B cell (primary cell): ENCODE results near the gene CNOT6L. TPM values are rescaled to one million over a fixed set of nuclear protein-coding genes. Genes with fewer than 3 reads are reported as not detected.

Experiments
- ATAC-seq: fragments of 200-7000 bp; cut with Tn5 transposase; one replicate; pipeline ENCODE4 v1.10.0; 2021; ENCODE audit warnings: low read depth, mild to moderate bottlenecking, moderate number of reproducible peaks, moderate library complexity
- CTCF ChIA-PET: fragments of 350-600 bp; sonication (Branson Sonifier 250); formaldehyde crosslinking; loops from one replicate; lab custom pipeline; 2021; ENCODE audit warnings: antibody characterized with exemption, inconsistent platforms; lab: Charles Lee
- POLR2A ChIA-PET: fragments of 350-600 bp; sonication (Branson Sonifier 250); formaldehyde crosslinking; loops from one replicate; lab custom pipeline; 2021; ENCODE audit warnings: antibody characterized with exemption; lab: Charles Lee
- DNase-seq: peaks from one replicate; pipeline ENCODE4 v3.0.0; 2013
- H2AFZ ChIP-seq: 2 replicates; pipeline ENCODE4 v1.6.1; 2012; ENCODE audit warnings: mild to moderate bottlenecking, low read depth, low read length; ENCODE audit not compliant: insufficient read depth, poor library complexity, severe bottlenecking
- H3K27ac ChIP-seq, 2 donors: 1 replicate in 1 of 2; 2 replicates in 1 of 2; pipeline ENCODE4 v1.5.1; 2012 to 2013; ENCODE audit warnings: low read length in 2 of 2, mild to moderate bottlenecking in 2 of 2, moderate library complexity in 1 of 2
- H3K27me3 ChIP-seq, 4 experiments: fragments of 200-600 bp in 1 of 4; sonication (generic) in 1 of 4; replicated peaks in 1 of 4; 1 replicate in 2 of 4; 2 replicates in 2 of 4; pipeline versions ENCODE4 v1.6.1 to v1.7.0; 2013 to 2016; ENCODE audit warnings: low read length in 3 of 4, mild to moderate bottlenecking in 2 of 4, mixed read lengths in 1 of 4, moderate library complexity in 1 of 4; ENCODE audit not compliant: insufficient read depth in 4 of 4, control insufficient read depth in 3 of 4; ENCODE audit errors: control extremely low read depth in 1 of 4
- H3K36me3 ChIP-seq, 2 experiments: replicated peaks in 1 of 2; 1 replicate in 1 of 2; 2 replicates in 1 of 2; pipeline versions ENCODE4 v1.6.1 to v1.7.1; 2013; ENCODE audit warnings: low read length in 1 of 2; ENCODE audit not compliant: insufficient read depth in 2 of 2, control insufficient read depth in 1 of 2; ENCODE audit errors: control extremely low read depth in 1 of 2, extremely low read depth in 1 of 2
- H3K4me1 ChIP-seq, 2 donors: fragments of 200-600 bp in 1 of 2; sonication (generic) in 1 of 2; 1 replicate in 1 of 2; 2 replicates in 1 of 2; pipeline versions ENCODE4 v1.5.1 to v1.6.1; 2013 to 2017; ENCODE audit warnings: low read length in 2 of 2; ENCODE audit not compliant: control insufficient read depth in 2 of 2, insufficient read depth in 2 of 2
- H3K4me2 ChIP-seq: replicated peaks from 2 replicates; pipeline ENCODE3; 2012; ENCODE audit warnings: mild to moderate bottlenecking, low read depth, low read length; ENCODE audit not compliant: poor library complexity, severe bottlenecking
- H3K4me3 ChIP-seq, 5 experiments: fragments of 200-600 bp in 1 of 5; sonication (generic) in 1 of 5; 1 replicate in 3 of 5; 2 replicates in 2 of 5; pipeline versions ENCODE4 v1.5.1 to v1.7.0; 2011 to 2016; ENCODE audit warnings: low read length in 4 of 5, mild to moderate bottlenecking in 4 of 5, low read depth in 2 of 5, control low read depth in 1 of 5, moderate library complexity in 1 of 5; ENCODE audit not compliant: insufficient read depth in 1 of 5; ENCODE audit errors: control extremely low read depth in 1 of 5, extremely low read depth in 1 of 5
- H3K79me2 ChIP-seq: fragments of 200-600 bp; sonication (generic); one replicate; pipeline ENCODE4 v1.6.0; 2016; ENCODE audit warnings: low read length; ENCODE audit not compliant: control insufficient read depth, insufficient read depth
- H3K9ac ChIP-seq: fragments of 200-600 bp; sonication (generic); 2 replicates; pipeline ENCODE4 v1.6.1; 2017; ENCODE audit warnings: mild to moderate bottlenecking, low read length, moderate library complexity
- H3K9me3 ChIP-seq, 3 donors: one replicate each; pipeline versions ENCODE4 v1.6.1 to v1.7.1; 2013; ENCODE audit warnings: low read length in 2 of 3; ENCODE audit not compliant: control insufficient read depth in 2 of 3, insufficient read depth in 1 of 3; ENCODE audit errors: control extremely low read depth in 1 of 3
- H4K20me1 ChIP-seq: 2 replicates; pipeline ENCODE4 v1.6.0; 2012; ENCODE audit warnings: mild to moderate bottlenecking, low read length; ENCODE audit not compliant: insufficient read depth, control insufficient read depth, poor library complexity, severe bottlenecking
- H3K27ac Mint-ChIP-seq: one replicate; pipeline ENCODE4 v1.8.0; 2021; ENCODE audit warnings: mixed read lengths
- H3K27me3 Mint-ChIP-seq: one replicate; pipeline ENCODE4 v1.8.0; 2021; ENCODE audit warnings: mixed read lengths
- H3K4me1 Mint-ChIP-seq: one replicate; pipeline ENCODE4 v1.8.0; 2021; ENCODE audit warnings: mixed read lengths
- H3K4me3 Mint-ChIP-seq: one replicate; pipeline ENCODE4 v1.8.0; 2021; ENCODE audit warnings: mixed read lengths
- H3K9me3 Mint-ChIP-seq: one replicate; pipeline ENCODE4 v1.8.0; 2022; ENCODE audit warnings: mixed read lengths; ENCODE audit not compliant: insufficient read depth
- EZH2 ChIP-seq: IDR thresholded peaks from 2 replicates; pipeline ENCODE4 v1.6.1; 2012; ENCODE audit warnings: borderline replicate concordance, low read depth, mild to moderate bottlenecking, moderate library complexity, low read length; ENCODE audit not compliant: insufficient read depth, poor library complexity, severe bottlenecking
- WGBS: methylation state at CpG from one replicate; pipeline ENCODE4 v1.1.5; 2013; ENCODE audit warnings: missing lambda C conversion rate; ENCODE audit not compliant: insufficient coverage; 5-methylcytosine and 5-hydroxymethylcytosine counted together
- intact Hi-C: fragments of 100-400 bp; cut with micrococcal nuclease; formaldehyde crosslinking; loops from one replicate; pipeline ENCODE4 v1.10.0; 2022
- polyA plus RNA-seq: library from polyadenylated mRNA; depleted of rRNA; stranded (reverse); fragments of >200 nt; gene quantifications from 2 replicates; pipeline ENCODE4 v1.2.3, GENCODE V29; 2012
- total RNA-seq, 2 donors: library from RNA; stranded (reverse); fragments of 120-200 nt in 1 of 2; gene quantifications; 1 replicate in 1 of 2; 2 replicates in 1 of 2; pipeline versions ENCODE4 v1.2.3 to v1.2.4, GENCODE V29; 2013 to 2022
- TF ChIP-seq, protein P1 (sequence below): fragments of 200-600 bp; IDR thresholded peaks from one replicate; pipeline ENCODE4 v1.8.0; 2022; ENCODE audit warnings: antibody characterized with exemption, mild to moderate bottlenecking

CNOT6L gene
- total and polyA plus RNA-seq, 2 donors (not counting 1 experiment from before 2014, with no cell fraction given) = 18.8 to 119 TPM

DNA sequence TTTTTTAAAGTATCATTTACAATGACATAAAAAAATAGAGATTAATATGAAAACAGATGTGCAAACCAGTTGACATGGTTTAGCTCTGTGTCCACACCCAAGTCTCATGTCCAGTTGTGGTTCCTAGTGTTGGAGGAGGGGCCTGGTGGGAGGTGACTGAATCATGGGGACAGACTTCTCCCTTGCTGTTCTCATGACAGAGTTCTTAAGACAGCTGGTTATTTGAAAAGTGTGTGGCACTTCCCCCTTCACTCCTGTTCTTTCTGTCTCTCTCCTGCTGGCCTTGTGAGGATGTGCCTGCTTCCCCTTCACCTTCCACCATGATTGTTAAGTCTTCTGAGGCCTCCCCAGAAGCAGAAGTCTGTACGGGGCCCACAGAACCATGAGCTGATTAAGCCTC is 23.8 kb downstream of the CNOT6L start:
- ATAC-seq = no peak
- Mint-ChIP-seq H3K4me3 (no peak overlapping the region), H3K27me3 (no peaks in the 10 kb centered on the region), H3K9me3 (peaks cover 6% of the 10 kb centered on the region), H3K27ac (peak overlapping the region; percentile 5), H3K4me1 (peaks cover 53% of the 10 kb centered on the region)
- H3K4me2 ChIP-seq = no peak overlapping the region
- no peak overlapping the region for H3K27ac ChIP-seq
- DNase-seq = no peak
- H2AFZ ChIP-seq = no peak overlapping the region
- H3K4me3 ChIP-seq = no peak overlapping the region
- no peak overlapping the region for H3K9ac ChIP-seq
- intact Hi-C loops = no loop called here
- peaks cover 100% of the 10 kb centered on the region for H3K79me2 ChIP-seq
- POLR2A ChIA-PET = no interaction called here
- WGBS = no CpG with 5 or more reads among the region's 1 CpG
- TF ChIP-seq, protein P1, sequence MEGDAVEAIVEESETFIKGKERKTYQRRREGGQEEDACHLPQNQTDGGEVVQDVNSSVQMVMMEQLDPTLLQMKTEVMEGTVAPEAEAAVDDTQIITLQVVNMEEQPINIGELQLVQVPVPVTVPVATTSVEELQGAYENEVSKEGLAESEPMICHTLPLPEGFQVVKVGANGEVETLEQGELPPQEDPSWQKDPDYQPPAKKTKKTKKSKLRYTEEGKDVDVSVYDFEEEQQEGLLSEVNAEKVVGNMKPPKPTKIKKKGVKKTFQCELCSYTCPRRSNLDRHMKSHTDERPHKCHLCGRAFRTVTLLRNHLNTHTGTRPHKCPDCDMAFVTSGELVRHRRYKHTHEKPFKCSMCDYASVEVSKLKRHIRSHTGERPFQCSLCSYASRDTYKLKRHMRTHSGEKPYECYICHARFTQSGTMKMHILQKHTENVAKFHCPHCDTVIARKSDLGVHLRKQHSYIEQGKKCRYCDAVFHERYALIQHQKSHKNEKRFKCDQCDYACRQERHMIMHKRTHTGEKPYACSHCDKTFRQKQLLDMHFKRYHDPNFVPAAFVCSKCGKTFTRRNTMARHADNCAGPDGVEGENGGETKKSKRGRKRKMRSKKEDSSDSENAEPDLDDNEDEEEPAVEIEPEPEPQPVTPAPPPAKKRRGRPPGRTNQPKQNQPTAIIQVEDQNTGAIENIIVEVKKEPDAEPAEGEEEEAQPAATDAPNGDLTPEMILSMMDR = no peak
- no peak for TF ChIP-seq EZH2
- H3K9me3 ChIP-seq = peaks cover 2 to 11% (median 5%) of the 10 kb centered on the region in 3 donors
- H3K36me3 ChIP-seq = no peaks in the 10 kb centered on the region
- no peaks in the 10 kb centered on the region for H3K27me3 ChIP-seq
- peaks cover 89% of the 10 kb centered on the region for H4K20me1 ChIP-seq
- CTCF ChIA-PET = interaction anchor here (0.6 kb wide), 1 partner anchor 66 kb away, joined by 3 read pairs; no protein-coding TSS in a partner anchor
- peaks cover 16 to 24% of the 10 kb centered on the region in 2 donors for H3K4me1 ChIP-seq

- Histone ChIP-seq H3K4me1 (peaks cover 6 to 8% of the 10 kb centered on the region in 2 donors), H3K9ac (no peak overlapping the region), H3K79me2 (peaks cover 100% of the 10 kb centered on the region), H3K4me3 (no peak overlapping the region), H3K9me3 (peaks cover 0 to 2% (median under 1%) of the 10 kb centered on the region in 3 donors), H3K36me3 (peaks cover 0 to 1% of the 10 kb centered on the region in 2 experiments), H3K27me3 (no peaks in the 10 kb centered on the region), H2AFZ (no peak overlapping the region), H3K4me2 (no peak overlapping the region), H4K20me1 (peaks cover 86% of the 10 kb centered on the region), H3K27ac (no peak overlapping the region)
- no CpG with 5 or more reads among the region's 1 CpG for WGBS
- intact Hi-C loops = no loop called here
- H3K9me3 Mint-ChIP-seq = no peaks in the 10 kb centered on the region
- POLR2A ChIA-PET = no interaction called here
- ATAC-seq (no peak), DNase-seq (no peak)
- TF ChIP-seq, protein P1 = no peak
- no peak for TF ChIP-seq EZH2
- no peaks in the 10 kb centered on the region for H3K27me3 Mint-ChIP-seq
- no peak overlapping the region for H3K4me3 Mint-ChIP-seq
- CTCF ChIA-PET = no interaction called here
- no peak overlapping the region for H3K27ac Mint-ChIP-seq
- H3K4me1 Mint-ChIP-seq = peaks cover 42% of the 10 kb centered on the region
Observed at GRCh38 chr4:77790146-77790545, 29.0 kb downstream of the CNOT6L start.
